ENCODE data around the gene APBB2.

Gene APBB2

GRCh38 chr4:41134581-41134980, 79.8 kb downstream of the APBB2 start:
- no peak for DNase-seq (ENCODE audit: low spot score)

- no peak for DNase-seq (ENCODE audit: low spot score)
These were observed 80.8 kb downstream of the APBB2 start for GRCh38 chr4:41133454-41134018.

GRCh38 chr4:41132055-41132683, 82.2 kb downstream of the APBB2 start:
- no peak for DNase-seq (ENCODE audit: low spot score)

GRCh38 chr4:41129936-41130440, 84.4 kb downstream of the APBB2 start:
- DNase-seq (ENCODE audit: low spot score) = no peak

- DNase-seq (ENCODE audit: low spot score) = no peak
These were observed 85.1 kb downstream of the APBB2 start for GRCh38 chr4:41129128-41129754.

- no peak for DNase-seq (ENCODE audit: low spot score)
These were observed 88.6 kb downstream of the APBB2 start for GRCh38 chr4:41125558-41126311.

GRCh38 chr4:41124916-41125548, 89.3 kb downstream of the APBB2 start:
- DNase-seq (ENCODE audit: low spot score) = no peak

- no peak for DNase-seq (ENCODE audit: low spot score)
These were observed 91.6 kb downstream of the APBB2 start for GRCh38 chr4:41122775-41123174.

- DNase-seq (ENCODE audit: low spot score) = no peak
These were observed 92.0 kb downstream of the APBB2 start for GRCh38 chr4:41122309-41122708.

- DNase-seq (ENCODE audit: low spot score) = no peak
These were observed 92.4 kb downstream of the APBB2 start for GRCh38 chr4:41121906-41122305.

GRCh38 chr4:41120297-41121217, 93.8 kb downstream of the APBB2 start:
- DNase-seq (ENCODE audit: low spot score) = no peak

- DNase-seq (ENCODE audit: low spot score) = no peak
These were observed 94.5 kb downstream of the APBB2 start for GRCh38 chr4:41119867-41120295.

GRCh38 chr4:41111791-41112190, 102.6 kb downstream of the APBB2 start:
- DNase-seq (ENCODE audit: low spot score) = no peak

- DNase-seq (ENCODE audit: low spot score) = no peak
These were observed 104.3 kb downstream of the APBB2 start for GRCh38 chr4:41110050-41110449.

GRCh38 chr4:41108481-41108880, 105.9 kb downstream of the APBB2 start:
- DNase-seq (ENCODE audit: low spot score) = no peak

GRCh38 chr4:41106694-41107419, 107.5 kb downstream of the APBB2 start:
- no peak for DNase-seq (ENCODE audit: low spot score)

- DNase-seq (ENCODE audit: low spot score) = no peak
These were observed 108.3 kb downstream of the APBB2 start for GRCh38 chr4:41106081-41106480.

GRCh38 chr4:41104155-41104554, 110.2 kb downstream of the APBB2 start:
- no peak for DNase-seq (ENCODE audit: low spot score)

GRCh38 chr4:41103657-41104056, 110.7 kb downstream of the APBB2 start:
- DNase-seq (ENCODE audit: low spot score) = no peak

GRCh38 chr4:41102414-41103092, 111.8 kb downstream of the APBB2 start:
- no peak for DNase-seq (ENCODE audit: low spot score)

Measured in left forelimb (tissue), 1 donor.